ENCODE data around the gene UNC5A. TPM values are rescaled to one million over a fixed set of nuclear protein-coding genes. Genes with fewer than 3 reads are reported as not detected.

UNC5A gene
- total RNA-seq, 2 donors from 2014 or later: not detected

DNA sequence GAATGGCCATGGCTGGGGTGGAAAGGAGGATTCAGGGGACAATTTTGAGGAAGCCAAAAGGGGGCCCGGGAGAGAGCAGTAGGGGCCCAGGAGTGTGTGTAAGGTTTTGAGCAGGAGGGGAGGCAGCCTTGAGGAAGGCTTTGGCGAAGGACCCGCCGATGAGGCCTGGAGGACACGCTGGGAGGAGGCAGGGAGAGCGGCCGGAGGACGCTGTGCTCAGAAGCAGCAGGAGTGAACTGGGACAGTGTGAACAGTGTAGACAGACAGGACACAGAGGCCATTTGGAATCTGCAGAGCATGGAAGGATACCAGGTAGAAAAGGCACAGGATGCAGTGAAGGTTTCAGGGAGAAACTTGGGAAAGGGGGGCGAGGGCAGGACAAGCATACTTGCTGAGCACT lies 14.9 kb downstream of the UNC5A start:
- ATAC-seq (peak in 1 of 2 donors; percentile 2), DNase-seq (ENCODE audit: low spot score) (no peak)
- no peaks in the 10 kb centered on the region for H3K36me3 Mint-ChIP-seq
- no peaks in the 10 kb centered on the region for H3K9me3 Mint-ChIP-seq
- H3K27me3 Mint-ChIP-seq: peaks cover 16 to 32% of the 10 kb centered on the region in 2 donors
- no peak overlapping the region for H3K4me3 Mint-ChIP-seq
- H3K4me1 Mint-ChIP-seq (ENCODE audit: low read depth in 2 of 2): peaks cover 0 to under 1% of the 10 kb centered on the region in 2 donors
- no peak overlapping the region for H3K27ac Mint-ChIP-seq

GRCh38 chr5:176825957-176826356 lies 15.6 kb downstream of the UNC5A start:
- DNase-seq (ENCODE audit: low spot score): no peak
- H3K36me3 Mint-ChIP-seq: no peaks in the 10 kb centered on the region
- peaks cover 0 to 5% of the 10 kb centered on the region in 2 donors for H3K4me1 Mint-ChIP-seq (ENCODE audit: low read depth in 2 of 2)
- H3K27ac Mint-ChIP-seq: no peak overlapping the region
- peaks cover 11 to 25% of the 10 kb centered on the region in 2 donors for H3K27me3 Mint-ChIP-seq
- no peak for ATAC-seq
- no peaks in the 10 kb centered on the region for H3K9me3 Mint-ChIP-seq
- no peak overlapping the region for H3K4me3 Mint-ChIP-seq

DNA sequence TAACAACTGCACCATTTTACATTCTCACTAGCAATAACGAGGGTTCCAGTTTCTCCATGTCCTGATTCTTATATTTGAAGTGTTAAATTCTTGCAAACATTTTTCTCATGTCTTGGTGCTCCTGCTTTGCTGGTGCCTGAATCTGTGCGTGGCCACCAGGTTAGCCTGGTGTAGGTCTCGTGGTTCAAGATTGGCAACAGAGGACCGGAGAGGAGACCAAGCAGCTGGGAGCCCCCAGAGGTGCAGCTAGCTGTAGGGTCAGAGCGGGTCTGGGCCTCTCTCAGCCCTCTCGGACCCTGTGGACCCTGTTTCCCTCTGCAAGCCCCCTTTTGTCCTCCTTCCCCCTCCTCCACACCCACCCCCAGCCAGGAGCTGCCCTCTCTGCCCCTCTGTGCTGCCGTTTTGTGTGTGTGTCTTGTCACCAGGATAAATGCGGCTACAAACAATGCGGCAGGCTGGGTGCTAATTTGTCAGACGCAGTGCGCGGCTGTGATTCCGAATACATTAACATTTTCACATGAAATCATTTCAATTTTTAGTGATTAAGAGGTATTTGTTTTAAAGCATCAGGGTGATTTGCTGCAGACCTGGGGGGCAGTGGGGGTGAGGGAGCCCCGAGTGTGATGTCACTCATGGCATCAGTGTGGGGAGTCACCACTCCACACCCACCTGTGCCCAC lies 17.5 kb downstream of the UNC5A start:
- Mint-ChIP-seq H3K27me3 (peaks cover 10 to 12% of the 10 kb centered on the region in 2 donors), H3K4me3 (no peak overlapping the region), H3K4me1 (ENCODE audit: low read depth in 2 of 2) (peaks cover 0 to 5% of the 10 kb centered on the region in 2 donors), H3K9me3 (no peaks in the 10 kb centered on the region), H3K36me3 (no peaks in the 10 kb centered on the region), H3K27ac (no peak overlapping the region)
- DNase-seq (ENCODE audit: low spot score) (no peak), ATAC-seq (no peak)

DNA sequence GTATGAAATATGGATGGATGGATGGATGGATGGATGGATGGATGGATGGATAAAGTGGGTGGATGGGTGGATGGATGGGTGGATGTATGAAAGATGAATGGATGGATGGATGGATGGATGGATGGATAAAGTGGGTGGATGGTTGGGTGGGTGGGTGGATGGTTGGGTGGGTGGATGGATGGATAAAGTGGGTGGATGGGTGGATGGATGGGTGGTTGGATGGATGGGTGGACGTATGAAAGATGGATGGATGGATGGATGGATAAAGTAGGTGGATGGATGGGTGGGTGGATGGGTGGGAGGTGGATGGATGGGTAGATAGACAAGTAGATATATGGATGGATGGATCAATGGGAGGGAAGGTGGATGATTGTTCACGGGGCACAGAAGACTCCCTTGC lies 19.0 kb downstream of the UNC5A start:
- Mint-ChIP-seq H3K9me3 (no peaks in the 10 kb centered on the region), H3K4me1 (ENCODE audit: low read depth in 2 of 2) (peaks cover 0 to 5% of the 10 kb centered on the region in 2 donors), H3K36me3 (no peaks in the 10 kb centered on the region), H3K4me3 (no peak overlapping the region), H3K27me3 (peaks cover 8% of the 10 kb centered on the region in 2 donors), H3K27ac (no peak overlapping the region)
- no peak for DNase-seq (ENCODE audit: low spot score)
- ATAC-seq: no peak

- H3K36me3 Mint-ChIP-seq: no peaks in the 10 kb centered on the region
- peaks cover 4 to 10% of the 10 kb centered on the region in 2 donors for H3K27me3 Mint-ChIP-seq
- no peak for DNase-seq (ENCODE audit: low spot score)
- ATAC-seq: no peak
- no peak overlapping the region for H3K27ac Mint-ChIP-seq
- no peak overlapping the region for H3K4me3 Mint-ChIP-seq
- H3K9me3 Mint-ChIP-seq: no peaks in the 10 kb centered on the region
- H3K4me1 Mint-ChIP-seq (ENCODE audit: low read depth in 2 of 2): peaks cover 0 to 5% of the 10 kb centered on the region in 2 donors
Measured at GRCh38 chr5:176830422-176830994, 20.1 kb downstream of the UNC5A start.

DNA sequence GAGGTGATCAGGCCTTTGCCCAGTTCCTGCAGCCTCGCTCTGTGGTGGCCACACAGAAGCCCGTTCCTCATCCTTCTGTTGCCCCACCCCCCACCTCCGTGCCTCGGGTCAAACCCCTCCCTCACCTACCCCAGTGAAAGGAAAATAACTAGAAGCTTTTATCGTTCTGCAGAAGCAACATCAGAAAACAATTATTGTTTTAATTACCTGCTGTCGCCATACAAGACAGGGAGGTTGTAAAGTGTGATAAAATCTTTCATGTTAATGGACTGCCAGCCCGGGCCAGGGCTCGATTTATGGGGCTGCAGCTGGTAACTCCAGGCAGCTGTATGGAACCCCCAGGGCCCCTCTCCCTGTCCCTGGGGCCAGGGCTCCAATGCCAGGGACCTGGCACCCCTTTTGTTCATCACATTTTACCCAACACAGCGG lies 20.6 kb downstream of the UNC5A start:
- Mint-ChIP-seq H3K27ac (no peak overlapping the region), H3K36me3 (no peaks in the 10 kb centered on the region), H3K4me1 (ENCODE audit: low read depth in 2 of 2) (peaks cover 0 to 5% of the 10 kb centered on the region in 2 donors), H3K27me3 (peaks cover 9 to 14% of the 10 kb centered on the region in 2 donors), H3K4me3 (no peak overlapping the region), H3K9me3 (no peaks in the 10 kb centered on the region)
- DNase-seq (ENCODE audit: low spot score): no peak
- no peak for ATAC-seq

- ATAC-seq (no peak), DNase-seq (ENCODE audit: low spot score) (no peak)
- Mint-ChIP-seq H3K27ac (no peak overlapping the region), H3K36me3 (no peaks in the 10 kb centered on the region), H3K27me3 (peaks cover 11 to 14% of the 10 kb centered on the region in 2 donors), H3K9me3 (no peaks in the 10 kb centered on the region), H3K4me1 (ENCODE audit: low read depth in 2 of 2) (peaks cover 0 to 5% of the 10 kb centered on the region in 2 donors), H3K4me3 (no peak overlapping the region)
Measured at GRCh38 chr5:176831425-176831824, 21.1 kb downstream of the UNC5A start.

- ATAC-seq (no peak), DNase-seq (ENCODE audit: low spot score) (no peak)
- H3K36me3 Mint-ChIP-seq: no peaks in the 10 kb centered on the region
- H3K27me3 Mint-ChIP-seq: peaks cover 11 to 14% of the 10 kb centered on the region in 2 donors
- no peak overlapping the region for H3K4me3 Mint-ChIP-seq
- H3K4me1 Mint-ChIP-seq (ENCODE audit: low read depth in 2 of 2): peaks cover 0 to 5% of the 10 kb centered on the region in 2 donors
- no peaks in the 10 kb centered on the region for H3K9me3 Mint-ChIP-seq
- no peak overlapping the region for H3K27ac Mint-ChIP-seq
Measured at GRCh38 chr5:176832162-176832561, 21.8 kb downstream of the UNC5A start.

GRCh38 chr5:176833286-176833685 lies 22.9 kb downstream of the UNC5A start:
- Mint-ChIP-seq H3K9me3 (no peaks in the 10 kb centered on the region), H3K36me3 (no peaks in the 10 kb centered on the region), H3K27ac (no peak overlapping the region), H3K4me1 (ENCODE audit: low read depth in 2 of 2) (peaks cover 0 to 5% of the 10 kb centered on the region in 2 donors), H3K27me3 (peaks cover 11 to 14% of the 10 kb centered on the region in 2 donors), H3K4me3 (no peak overlapping the region)
- ATAC-seq (no peak), DNase-seq (ENCODE audit: low spot score) (no peak)

- no peak overlapping the region for H3K4me3 Mint-ChIP-seq
- H3K27me3 Mint-ChIP-seq: peaks cover 11 to 14% of the 10 kb centered on the region in 2 donors
- H3K4me1 Mint-ChIP-seq (ENCODE audit: low read depth in 2 of 2): no peaks in the 10 kb centered on the region
- ATAC-seq (no peak), DNase-seq (ENCODE audit: low spot score) (no peak)
- no peaks in the 10 kb centered on the region for H3K36me3 Mint-ChIP-seq
- H3K27ac Mint-ChIP-seq: no peak overlapping the region
- no peaks in the 10 kb centered on the region for H3K9me3 Mint-ChIP-seq
Measured at GRCh38 chr5:176835918-176836317, 25.6 kb downstream of the UNC5A start.

DNA sequence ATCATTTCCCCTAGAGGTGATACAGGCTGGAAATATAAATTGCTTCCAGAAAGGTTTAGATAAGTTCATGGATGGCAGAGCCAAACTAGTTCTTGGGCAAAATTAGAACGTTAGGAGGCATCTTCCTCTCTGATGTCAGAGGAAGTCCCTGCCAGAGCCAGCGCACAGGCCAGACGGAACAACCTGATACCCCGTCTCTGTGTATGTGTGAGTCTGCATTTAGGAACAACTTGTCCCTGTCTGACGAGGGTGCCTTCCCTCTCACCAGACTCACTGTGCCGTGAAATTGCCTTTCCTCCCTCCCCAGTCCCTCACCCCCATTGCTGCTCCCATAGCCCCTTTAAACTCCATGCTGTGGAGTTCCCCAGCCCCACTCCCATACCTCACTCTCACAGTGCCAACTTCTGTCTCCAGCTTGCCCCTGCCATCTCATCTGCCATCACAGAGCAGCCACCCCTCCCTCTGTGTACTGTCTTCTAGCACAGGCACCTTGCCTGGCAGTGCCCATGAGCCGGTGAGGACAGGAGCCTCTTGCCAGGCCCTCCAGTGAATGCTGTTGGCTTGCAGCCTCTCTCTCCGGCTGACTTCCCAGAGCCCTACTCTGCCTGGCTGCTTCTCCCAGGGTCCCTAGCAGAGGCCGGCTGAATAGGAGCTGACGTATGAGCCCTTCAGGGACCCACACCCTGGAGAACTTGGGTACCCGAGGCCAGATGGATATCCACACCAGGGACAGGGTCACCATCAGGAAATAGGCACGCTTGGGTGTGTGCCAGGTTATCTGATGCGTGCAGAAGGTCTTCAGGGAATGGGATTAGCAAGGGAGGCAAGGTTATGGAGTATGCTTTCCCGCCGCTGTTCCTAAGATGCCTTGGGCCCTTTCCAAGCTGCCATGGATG lies 26.7 kb downstream of the UNC5A start:
- no peak overlapping the region for H3K4me3 Mint-ChIP-seq
- peaks cover 11 to 14% of the 10 kb centered on the region in 2 donors for H3K27me3 Mint-ChIP-seq

DNA sequence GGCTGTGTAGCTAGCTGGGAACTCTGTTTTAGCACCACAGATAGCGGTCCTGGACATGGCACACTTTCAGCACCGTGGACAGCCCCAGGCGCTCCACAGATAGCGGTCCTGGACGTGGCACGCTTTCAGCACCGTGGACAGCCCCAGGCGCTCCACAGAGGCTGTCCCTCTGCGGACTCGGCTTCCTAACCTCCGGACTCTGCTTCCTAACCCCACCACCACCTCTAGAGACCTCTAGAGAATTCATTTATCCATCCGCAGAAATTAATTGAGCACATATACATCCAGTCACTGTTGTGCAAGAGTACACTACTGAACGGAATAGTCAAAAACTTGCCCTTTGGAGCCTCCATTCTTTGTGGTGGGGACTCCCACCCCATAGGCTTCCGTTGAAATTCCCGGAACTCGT lies 27.4 kb downstream of the UNC5A start:
- Mint-ChIP-seq H3K4me3 (no peak overlapping the region), H3K4me1 (ENCODE audit: low read depth in 2 of 2) (no peaks in the 10 kb centered on the region), H3K27ac (no peak overlapping the region), H3K36me3 (no peaks in the 10 kb centered on the region), H3K9me3 (no peaks in the 10 kb centered on the region), H3K27me3 (peaks cover 9 to 11% of the 10 kb centered on the region in 2 donors)
- peak; percentile 79 for DNase-seq (ENCODE audit: low spot score)
- ATAC-seq: peak; percentile 85 to 87

More for the DNA sequence above, 26.7 kb downstream of the UNC5A start:
- Mint-ChIP-seq H3K9me3 (no peaks in the 10 kb centered on the region), H3K4me1 (ENCODE audit: low read depth in 2 of 2) (no peaks in the 10 kb centered on the region), H3K36me3 (no peaks in the 10 kb centered on the region), H3K27ac (no peak overlapping the region)
- DNase-seq (ENCODE audit: low spot score) (no peak), ATAC-seq (no peak)

- Mint-ChIP-seq H3K4me3 (no peak overlapping the region), H3K36me3 (no peaks in the 10 kb centered on the region), H3K27me3 (peaks cover 10 to 21% of the 10 kb centered on the region in 2 donors), H3K9me3 (no peaks in the 10 kb centered on the region), H3K27ac (no peak overlapping the region), H3K4me1 (ENCODE audit: low read depth in 2 of 2) (peaks cover 0 to 2% of the 10 kb centered on the region in 2 donors)
- ATAC-seq: no peak
- DNase-seq (ENCODE audit: low spot score): no peak
Measured at GRCh38 chr5:176843673-176844072, 33.3 kb downstream of the UNC5A start.

GRCh38 chr5:176844281-176844680 lies 33.9 kb downstream of the UNC5A start:
- H3K27me3 Mint-ChIP-seq: peaks cover 10 to 21% of the 10 kb centered on the region in 2 donors
- no peak overlapping the region for H3K27ac Mint-ChIP-seq
- H3K9me3 Mint-ChIP-seq: no peaks in the 10 kb centered on the region
- no peaks in the 10 kb centered on the region for H3K36me3 Mint-ChIP-seq
- ATAC-seq: peak in 1 of 2 donors; percentile 28
- H3K4me3 Mint-ChIP-seq: no peak overlapping the region
- DNase-seq (ENCODE audit: low spot score): no peak
- peaks cover 0 to 2% of the 10 kb centered on the region in 2 donors for H3K4me1 Mint-ChIP-seq (ENCODE audit: low read depth in 2 of 2)

Measured in natural killer cell treated with Interleukin-12 subunit alpha and Interleukin-12 subunit beta and Interleukin-15 and Interleukin-18, amount 100 ng/mL, for 72 hours (primary cell).